NCI-H146 treated with DMSO at 0.1 percent for 48 hours (cell line): ENCODE measurements around the gene KRT75.
"Not testable (repeated sequence)": the region's sequence is repeated elsewhere in the genome, so short reads cannot be mapped to it uniquely, and the experiment has no call there.

Source experiments
- DNase-seq: peaks from one replicate; lab custom pipeline; 2025; ENCODE audit not compliant: unreplicated experiment; lab: John Stamatoyannopoulos, UW

KRT75 gene

DNA sequence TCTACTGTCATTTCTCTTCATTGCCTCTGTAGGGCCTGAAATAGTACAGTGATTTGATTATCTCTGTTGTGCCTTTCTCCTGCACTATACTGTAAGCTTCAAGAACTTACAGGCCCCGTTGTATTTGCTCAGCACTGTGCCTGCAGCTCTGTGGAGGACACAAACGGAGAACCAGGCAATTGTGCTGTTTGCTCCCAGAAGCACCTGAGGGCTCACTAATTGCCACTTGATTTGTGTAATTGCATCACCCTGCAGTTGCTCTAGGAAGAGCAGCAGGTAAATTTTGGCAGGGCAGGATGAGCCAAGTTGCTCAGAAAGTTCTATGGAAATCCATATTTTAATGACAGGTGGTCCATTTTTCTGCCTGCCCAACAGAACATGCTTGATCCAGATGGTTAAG lies 16.4 kb downstream of the KRT75 start:
- no peak for DNase-seq

- no peak for DNase-seq
Observed at GRCh38 chr12:52416795-52417194, 17.4 kb downstream of the KRT75 start.

DNA sequence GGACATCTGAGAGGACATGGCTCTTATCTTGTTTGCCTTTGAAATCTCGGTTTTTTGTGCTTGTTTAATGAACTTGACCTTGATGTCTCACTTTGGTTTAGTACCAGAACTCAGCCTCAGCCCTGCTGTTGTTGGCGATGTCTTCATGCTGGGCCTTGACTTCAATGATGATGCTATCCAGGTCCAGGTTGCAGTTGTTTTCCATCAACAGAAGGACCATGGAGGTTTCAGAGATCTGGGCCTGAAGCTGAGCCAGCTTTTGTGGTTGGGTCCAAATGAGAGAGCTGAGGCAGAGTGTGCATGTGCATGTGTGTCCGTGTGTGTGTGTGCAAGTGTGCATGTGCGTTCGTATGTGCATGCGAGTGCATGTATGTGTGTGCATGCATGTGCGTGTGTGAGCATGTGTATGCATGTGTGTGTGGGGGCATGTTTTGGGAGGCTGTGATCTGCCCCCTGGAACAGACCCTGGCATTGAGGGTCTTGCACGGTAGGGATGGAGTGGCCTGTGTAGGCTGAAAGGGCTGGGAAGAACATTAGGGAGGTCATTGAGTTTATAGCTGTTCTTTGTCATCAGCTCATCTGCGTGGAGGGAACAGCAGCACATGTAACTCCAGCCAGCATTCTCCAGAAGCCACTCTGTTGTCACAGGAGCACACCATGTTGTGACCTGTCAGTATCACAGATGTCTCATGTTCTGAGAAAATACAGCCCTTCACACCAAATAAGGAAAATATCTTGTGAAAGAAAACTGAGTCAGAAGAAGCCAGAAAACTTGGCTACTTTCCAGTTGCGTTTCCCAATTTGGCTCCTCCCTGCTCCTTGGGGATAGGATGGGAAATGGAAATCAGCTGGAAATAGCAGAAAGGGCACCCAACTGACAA lies 18.1 kb downstream of the KRT75 start:
- no peak for DNase-seq

DNA sequence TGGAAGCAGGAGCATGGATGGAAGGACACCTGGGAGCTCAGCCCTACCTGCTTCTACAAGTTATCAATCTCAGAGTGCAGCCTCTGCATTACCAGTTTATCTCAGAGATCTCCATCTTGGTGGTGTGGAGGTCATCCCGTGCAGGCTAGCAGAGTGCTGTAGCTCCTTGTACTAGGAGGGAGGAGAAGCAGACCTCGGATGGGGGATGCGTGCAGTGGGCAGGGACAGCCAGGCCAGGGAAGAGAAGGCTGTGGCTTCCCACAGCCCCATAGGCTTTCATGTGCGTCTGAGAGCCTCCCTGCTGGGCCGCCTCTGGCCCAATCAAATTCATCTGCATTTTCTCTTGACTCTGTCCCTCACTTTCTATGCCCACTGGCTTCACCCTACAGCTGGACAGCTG lies 19.2 kb downstream of the KRT75 start:
- DNase-seq: no peak

- DNase-seq: no peak
Observed at GRCh38 chr12:52413782-52414345, 20.3 kb downstream of the KRT75 start.

GRCh38 chr12:52413202-52413601 lies 21.0 kb downstream of the KRT75 start:
- DNase-seq: no peak

DNA sequence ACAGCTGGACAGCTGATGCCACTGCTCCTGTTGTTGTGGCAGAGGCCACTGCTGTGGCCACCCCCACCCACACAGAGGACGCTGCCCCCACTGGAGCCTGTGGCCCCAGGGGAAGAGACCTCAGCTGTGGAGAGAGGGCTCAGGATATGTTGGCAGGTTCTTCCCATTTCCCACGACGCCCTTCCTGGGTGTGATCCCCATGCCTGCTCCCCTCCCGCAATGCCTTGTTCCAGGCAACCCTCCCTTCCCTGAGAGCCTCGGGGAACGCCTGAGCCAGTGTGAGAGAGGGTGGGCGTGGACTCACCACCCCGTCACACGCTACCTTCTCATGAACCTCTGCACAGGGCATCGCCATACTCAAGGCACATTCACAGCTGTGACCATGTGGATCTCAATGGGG lies 22.4 kb downstream of the KRT75 start:
- DNase-seq: no peak

DNA sequence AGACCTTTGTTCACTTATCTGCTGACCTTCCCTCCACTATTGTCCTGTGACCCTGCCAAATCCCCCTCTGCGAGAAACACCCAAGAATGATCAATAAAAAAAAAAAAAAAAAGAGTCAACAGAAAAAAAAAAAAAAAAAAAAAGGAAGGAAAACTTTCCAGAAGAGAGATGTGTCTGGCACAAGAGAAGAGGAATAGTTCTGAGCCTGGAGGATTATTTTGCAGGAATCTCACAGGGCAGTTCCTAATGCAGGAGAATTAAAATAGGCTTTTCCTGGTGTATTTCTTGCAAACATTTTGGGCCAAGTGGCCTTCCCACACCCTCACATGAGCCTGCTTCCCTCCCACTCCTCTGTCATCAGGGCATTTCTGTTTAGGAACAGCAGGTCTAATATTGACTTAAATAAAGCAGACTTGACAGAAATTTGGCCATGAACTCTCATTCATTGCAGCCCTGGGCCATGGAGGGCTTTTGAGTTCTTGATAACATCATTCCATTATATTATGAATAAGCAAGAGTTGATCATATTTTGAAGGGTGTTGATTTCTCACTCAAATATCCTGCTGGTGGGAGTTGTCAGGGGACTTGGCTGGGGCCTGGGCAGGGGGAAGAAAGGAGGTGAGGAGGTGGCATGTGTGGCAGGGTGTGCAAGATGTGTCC lies 23.5 kb downstream of the KRT75 start:
- not testable (repeated sequence) for DNase-seq

DNA sequence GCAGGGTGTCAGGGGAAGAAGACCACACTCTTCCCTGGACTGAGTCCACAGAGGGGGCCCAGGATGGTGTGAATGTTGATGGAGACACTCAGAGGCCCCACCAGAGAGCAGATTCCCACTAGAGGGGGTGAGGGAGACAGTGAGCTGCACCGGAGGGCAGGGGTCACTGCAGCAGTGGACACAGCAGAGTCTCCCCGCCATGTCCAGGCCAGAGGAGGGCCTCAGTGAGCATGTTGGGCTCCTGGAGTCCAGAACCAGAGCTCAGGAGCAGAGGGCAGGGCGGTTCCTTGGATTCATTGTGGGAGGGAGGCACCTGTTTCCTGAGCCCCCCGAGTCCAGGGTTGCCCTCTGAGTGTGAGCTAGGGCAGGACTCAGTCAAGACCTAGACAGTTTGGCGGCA lies 26.3 kb downstream of the KRT75 start:
- no peak for DNase-seq

DNA sequence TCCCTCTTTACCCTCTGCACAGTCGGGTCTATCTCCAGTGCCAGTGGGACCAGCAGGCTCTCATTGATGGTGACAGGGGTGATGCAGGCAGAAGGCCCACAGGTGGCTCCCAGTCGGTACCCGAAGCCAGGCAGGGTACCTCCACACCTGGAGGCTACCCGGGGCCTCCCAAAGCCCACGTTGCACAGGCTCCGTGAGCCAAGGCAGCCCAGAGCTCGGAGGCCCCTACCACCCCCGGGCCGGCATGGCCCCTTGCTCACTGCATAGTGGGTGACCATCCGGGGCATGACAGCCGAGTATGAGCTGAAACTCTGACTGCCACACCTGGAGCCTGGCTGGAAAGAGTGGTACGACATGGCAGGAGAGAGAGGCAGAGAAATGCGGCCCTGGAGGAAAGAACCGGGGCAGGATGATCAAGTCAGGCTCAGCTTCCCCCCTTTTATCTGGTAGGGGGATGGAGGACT lies 28.2 kb downstream of the KRT75 start, which contains the start of gene KRT82:
Gene KRT82 (minus strand): TSS at position 414 of the 464 bp plus-strand sequence. CDS start 58 bp downstream, at position 356.
- no peak for DNase-seq

- DNase-seq: no peak
Observed at GRCh38 chr12:52404951-52405350, 29.2 kb downstream of the KRT75 start.

DNA sequence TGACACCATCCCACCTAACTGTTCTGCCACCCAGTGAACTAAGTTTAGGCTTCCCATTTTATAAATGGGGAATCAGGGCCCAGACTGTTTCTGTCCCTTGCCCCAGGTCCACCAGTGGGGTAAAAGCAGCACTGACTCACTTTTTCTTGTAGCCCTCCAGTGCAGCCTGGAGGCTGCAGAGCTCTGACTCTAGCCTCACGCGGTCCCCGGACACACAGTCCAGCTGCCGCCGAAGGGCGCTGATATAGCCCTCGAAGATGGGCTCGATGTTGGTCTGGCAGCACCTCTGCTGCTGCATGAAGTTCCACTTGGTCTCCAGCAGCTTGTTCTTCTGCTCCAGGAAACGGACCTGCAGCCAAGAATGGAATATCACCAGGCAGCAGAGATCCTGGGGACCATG lies 30.6 kb downstream of the KRT75 start:
- DNase-seq: no peak

DNA sequence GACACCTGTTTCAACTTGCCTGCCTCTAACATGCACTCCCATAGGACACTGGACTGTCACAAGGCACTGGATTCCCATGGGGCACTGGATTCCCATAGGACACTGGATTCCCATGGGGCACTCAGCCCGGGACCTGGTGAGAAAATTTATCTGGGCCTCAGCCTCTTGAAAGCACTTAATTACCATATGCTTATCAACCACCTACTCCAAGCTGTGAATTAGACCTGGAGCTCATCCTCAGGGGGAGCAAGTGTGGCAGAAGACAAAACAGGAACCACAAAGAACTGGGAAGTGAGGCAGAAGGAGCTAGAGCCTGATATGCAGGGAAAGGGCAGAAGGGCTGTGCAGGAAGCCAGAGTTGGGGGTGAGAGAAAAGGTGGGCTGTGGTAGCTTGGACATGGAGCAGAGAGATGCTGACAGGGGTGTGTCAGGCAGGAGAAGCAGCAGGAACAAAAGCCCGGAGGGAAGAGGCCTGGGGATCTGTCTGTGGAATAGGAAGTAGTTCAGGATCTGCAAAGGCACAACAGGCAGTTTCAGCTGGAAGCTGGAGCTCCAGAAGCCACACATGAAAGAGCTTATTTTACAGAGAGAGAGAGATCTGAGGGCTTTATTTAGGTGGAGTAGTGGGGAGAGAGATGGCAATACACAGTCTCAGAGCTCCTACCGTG lies 31.2 kb downstream of the KRT75 start:
- DNase-seq: no peak

DNA sequence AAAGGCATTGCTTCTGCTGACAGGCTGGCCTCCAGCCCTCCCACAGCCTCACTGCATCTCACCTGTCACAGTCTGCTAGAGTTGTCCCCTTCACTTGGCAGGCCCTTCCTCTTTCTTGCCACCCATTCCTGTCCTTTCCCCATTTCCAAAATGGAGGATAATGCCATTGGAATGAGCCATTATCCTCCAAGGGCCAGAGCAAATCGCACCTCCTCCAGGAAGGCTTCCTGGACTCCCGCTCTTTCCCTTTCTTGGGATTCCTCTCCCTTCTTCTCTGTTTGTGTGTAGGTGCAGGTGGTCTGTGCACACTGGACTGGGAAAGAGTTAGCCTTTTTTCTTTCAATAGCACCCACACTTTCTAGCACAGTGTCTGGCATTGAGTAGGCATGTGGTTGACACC lies 31.8 kb downstream of the KRT75 start:
- DNase-seq: no peak

DNA sequence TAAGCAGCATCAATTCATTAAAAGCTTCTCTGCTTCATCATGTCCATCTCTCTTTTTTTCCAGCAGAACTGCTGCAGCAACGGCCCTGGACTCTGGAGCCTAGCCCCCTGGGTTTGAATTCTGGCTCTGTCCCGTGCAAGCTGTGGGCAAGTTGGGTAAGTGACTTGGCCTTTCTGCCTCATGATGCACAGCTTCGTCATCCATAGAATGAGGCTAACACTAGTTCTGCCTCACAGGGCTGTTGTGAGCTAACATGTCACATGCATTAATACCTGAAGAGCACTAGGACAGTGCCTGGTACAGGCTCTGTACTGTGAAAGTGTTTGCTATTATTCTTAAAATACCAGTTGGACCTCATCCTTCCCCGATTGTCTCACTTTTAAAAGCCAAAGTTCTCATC lies 32.2 kb downstream of the KRT75 start:
- no peak for DNase-seq

GRCh38 chr12:52401526-52401925 lies 32.6 kb downstream of the KRT75 start:
- no peak for DNase-seq

- no peak for DNase-seq
Observed at GRCh38 chr12:52400906-52401305, 33.3 kb downstream of the KRT75 start.

GRCh38 chr12:52399756-52400155 lies 34.4 kb downstream of the KRT75 start:
- DNase-seq: no peak

DNA sequence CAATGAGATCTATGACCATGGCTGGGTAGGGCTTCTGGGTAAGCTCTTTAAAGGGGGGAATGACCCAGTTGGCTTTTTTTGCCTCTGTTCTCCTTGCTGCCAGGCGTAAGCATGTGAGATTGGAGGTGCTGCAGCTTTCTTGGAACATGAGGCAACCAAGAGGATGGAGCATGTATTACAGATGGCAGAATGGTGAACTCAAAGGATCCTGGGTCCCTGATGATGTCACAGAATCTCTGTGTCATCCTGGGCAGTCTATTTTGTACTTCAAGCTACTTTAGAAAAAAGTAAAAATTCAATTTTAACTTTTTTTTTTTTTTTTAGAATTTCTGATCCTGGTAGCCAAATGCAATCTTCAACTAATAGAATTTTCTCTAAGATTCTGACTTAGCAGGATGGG lies 36.0 kb downstream of the KRT75 start:
- DNase-seq: no peak

GRCh38 chr12:52396656-52397055 lies 37.5 kb downstream of the KRT75 start:
- DNase-seq: no peak

DNA sequence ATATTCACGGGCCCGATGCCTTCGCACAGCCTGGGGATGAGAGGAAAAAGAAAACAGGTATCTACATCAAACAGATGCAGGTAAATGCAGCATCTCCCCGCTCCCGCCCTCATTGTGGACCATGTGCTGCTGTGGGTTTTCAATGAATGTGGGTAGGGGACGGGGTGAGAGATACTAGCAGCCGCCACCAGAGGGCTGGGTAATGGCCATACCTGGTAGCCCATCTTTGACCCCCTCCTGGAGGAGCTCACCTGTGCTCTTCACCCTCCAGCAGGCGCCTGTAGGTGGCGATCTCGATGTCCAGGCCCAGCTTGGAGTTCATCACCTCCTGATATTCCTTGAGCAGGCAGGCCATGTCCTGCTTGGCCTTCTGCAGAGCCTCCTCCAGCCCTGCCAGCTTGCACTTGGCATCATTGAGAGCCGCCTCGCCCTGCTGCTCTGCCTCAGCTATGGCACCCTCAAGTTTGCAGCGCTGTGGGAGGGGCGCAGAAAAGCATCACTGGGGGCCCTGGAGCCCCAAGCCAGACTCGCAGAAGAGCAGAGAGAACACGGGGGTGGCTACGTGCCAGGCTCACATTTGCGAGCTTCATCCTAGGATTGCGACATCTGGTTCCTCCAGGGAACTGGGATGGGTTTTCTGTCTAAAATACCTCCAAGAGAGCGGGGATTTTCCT lies 38.3 kb downstream of the KRT75 start:
- peak; percentile 57 for DNase-seq
